Left renal pelvis (tissue), 4 donors: ENCODE data around the gene RADIL. TPM values are rescaled to one million over a fixed set of nuclear protein-coding genes. Genes with fewer than 3 reads are reported as not detected.

Source experiments
- DNase-seq, 4 donors: peaks; one replicate each; pipeline ENCODE4 v3.0.0-alpha.2; 2013; ENCODE audit warnings: low read depth in 4 of 4, low spot score in 3 of 4
- polyA plus RNA-seq, 4 donors: library from polyadenylated mRNA; unstranded; fragments of 120-200 nt; gene quantifications; one replicate each; pipeline ENCODE4 v1.2.1, GENCODE V29; 2013; ENCODE audit not compliant: insufficient read length in 4 of 4

Gene RADIL
- polyA plus RNA-seq, 4 donors: 1.4 to 4.0 (median 2.9) TPM

DNA sequence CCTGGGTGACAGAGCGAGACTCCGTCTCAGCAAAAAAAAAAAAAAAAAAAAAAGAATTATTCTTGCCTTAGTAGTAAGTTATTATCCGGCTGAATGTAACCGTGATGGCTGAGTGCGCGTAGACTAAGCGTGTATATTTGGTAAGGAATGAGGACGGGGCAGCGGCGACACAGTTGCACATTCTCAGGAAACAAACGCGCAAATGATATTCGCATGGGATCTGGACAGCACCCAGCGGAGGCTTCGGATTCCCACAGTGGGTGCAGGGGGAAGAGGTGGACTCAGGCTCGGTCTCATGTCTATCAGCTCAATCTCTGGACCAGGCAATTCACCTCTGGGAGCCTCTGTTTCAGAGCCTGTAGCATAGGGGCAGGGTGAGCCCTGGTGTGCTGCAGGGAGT lies 50.8 kb downstream of the RADIL start:
- DNase-seq: no peak

DNA sequence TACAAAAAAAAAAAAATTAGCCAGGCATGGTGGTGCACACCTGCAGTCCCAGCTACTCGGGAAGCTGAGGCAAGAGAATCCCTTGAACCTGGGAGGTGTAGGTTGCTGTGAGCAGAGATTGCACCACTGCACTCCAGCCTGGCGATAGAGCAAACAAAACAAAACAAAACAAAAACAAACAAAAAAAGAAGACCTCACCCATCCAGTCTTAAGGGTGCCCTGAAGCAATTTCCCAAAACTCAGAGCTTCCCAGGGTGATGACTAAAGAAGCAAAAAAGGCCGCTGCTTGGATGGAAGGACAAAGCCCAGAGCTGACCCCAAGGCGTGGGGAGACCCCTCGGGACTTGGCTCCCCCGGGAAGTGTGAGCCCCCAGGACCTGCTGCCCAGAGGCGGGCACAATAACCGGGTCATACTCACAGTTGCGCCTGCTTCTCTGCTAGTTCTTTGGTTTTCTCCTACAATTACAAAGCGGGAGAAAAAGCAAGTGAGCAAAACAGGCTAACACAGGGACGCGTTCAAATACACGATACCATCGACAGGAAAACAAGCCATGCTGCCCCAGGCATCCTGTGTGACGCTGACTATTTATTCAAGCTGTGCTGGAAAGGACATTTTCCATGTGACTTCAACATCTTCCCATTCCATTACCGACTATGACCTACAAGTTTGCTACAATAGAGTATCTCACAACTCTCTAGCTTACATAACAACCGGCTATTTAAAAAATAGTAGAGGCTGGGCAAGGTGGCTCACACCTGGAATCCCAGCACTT lies 51.6 kb downstream of the RADIL start:
- DNase-seq: no peak

DNA sequence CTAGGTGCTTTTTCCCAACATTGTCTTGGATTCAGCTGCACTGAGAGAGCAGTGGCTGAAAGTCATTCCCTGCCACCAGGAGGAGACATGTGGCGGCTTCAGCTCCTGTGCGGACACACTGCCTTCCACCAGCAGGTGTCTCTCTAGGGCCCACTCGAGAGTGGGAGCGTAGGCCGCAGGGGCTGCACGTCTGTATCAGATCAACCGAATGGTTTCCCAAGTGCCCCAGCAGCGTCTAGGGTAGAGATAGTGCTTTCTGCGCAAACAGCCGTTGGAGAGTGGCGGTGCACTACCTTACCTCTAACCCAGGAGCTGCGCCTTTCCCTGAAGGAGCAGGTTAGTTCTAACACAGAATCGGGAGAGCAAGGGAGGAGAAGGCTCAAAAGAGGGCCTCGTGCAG lies 53.3 kb downstream of the RADIL start:
- peak in 2 of 4 donors; percentile 65 to 67 for DNase-seq

DNA sequence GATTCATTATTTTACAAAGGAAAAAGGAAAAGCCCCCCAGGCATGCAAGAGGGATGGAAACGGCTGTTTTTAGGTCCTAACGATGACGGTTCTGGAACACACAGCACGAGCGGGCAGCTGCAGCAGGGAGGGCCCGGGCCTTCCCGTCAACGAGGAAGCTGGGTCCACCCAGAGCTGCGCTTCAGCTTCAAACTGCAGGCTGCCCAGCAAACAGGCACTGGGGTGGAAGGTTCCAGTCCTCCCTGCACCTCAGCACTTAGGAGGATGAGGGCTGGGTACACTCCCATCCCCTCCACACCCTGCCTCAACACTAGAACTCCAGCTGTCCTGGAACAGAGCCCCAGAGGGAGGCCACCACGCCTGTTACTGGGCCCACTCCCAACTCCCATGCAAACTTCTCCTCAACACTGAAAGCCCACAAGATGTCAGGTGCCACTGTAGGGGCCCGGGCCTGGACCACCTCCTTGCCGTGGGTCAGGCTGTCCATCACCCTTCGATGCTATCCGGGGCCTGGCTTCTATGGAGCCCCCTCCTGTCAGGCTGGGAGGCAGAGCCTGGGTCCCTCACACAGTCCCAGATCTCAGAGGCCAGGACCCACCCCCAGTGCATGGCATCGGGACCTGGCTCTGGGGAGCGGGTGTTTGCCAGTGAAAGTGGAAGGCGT lies 54.7 kb downstream of the RADIL start:
- no peak for DNase-seq

DNA sequence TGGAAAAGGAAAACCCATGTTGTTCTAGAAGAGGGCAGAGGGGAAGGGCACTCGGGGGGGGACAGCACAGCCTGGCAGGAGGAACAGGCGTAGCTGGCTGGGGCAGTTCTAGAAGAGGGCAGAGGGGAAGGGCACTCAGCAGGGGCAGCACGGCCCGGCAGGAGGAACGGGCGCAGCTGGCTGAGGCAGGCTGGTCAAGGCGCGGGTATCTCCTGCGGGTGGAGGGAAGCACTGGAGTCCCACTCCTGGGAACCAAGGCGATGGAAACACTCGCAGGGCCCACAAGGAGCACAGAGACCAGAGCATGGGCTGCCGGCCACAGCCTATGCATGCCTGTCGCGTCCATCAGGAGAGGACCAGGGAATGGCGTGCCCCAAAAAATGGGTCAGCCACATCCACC lies 58.4 kb downstream of the RADIL start:
- DNase-seq: no peak

DNA sequence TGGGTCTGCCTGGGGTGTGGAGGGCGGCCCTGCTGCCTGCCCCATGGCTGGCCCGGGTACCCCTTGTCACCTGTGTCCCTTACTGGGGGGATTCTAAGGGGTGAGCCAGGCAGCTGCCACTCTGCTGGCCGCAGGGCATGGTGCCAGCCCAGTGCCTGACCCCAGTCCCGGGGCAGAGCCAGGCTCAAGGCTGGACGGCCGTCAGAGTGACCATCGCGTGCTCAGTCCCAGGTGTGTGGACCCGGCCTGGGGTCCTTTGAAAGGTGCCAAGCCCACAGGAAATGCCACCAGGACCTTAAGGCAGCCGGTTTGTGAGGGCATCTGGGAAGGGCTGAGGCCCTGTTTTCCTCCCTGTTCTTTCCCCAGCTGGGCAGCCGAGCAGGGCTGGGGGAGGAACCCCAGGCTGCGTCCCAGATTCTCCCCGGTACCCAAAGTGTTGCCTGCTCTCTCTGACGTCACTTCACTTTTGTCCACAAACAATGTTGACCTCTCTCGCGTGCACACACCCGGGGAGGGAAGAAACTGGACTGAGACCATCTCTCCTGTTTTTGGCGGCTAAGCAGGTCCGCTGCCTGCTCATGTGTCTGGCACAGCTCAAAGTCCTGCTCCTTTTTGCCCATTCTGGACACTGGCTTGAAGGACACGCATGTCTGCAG lies 59.3 kb downstream of the RADIL start:
- DNase-seq: no peak

DNA sequence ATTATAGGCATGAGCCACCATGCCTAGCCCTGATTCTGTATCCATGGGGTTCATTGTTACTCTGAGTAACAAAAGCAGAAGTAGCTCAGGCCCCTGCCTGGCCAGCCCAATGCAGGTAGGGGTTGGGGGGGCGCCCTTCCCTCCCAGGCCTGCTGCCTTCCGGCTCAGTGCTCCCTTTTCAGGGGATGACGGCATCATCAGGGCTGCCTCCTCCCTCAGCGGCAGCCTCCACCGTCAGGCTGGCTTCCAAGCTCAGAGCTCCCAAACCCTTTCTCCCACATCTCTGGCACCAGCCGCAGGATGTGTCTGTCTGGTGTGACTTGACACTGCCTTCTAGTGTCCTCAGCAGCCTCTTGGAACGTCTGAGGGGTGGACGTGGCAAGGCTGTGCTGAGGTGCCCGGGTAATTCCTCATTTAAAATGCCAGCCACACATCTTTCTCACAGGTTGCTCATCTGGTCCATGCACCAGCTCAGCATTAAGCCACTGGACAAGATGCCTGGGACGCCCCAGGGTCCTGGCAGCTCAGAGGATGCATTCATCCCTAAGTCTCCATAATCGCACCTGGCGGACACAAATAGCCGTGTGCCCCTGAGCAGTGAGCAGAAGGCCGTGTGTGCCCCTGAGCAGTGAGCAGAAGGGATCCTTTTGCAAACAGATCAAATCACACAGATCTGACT lies 59.9 kb downstream of the RADIL start:
- DNase-seq: no peak

DNA sequence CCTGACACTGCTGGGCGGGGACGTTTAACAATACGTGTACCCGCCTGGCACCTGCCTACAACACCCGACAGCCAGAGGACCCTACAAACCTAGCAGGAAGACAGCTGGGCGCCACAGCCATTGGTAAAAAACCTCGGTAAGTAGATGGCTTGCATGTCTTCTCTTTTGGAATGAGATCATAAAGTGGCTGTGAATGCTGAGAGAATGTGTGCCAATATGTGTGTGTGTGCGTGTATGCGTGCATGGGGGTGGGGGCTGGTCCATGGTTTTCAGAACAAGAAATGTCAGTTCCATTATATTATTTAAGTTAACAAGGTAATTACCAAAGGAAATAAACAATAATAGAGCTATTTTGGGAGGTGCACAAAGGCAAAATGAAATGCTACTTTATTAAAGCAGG lies 60.8 kb downstream of the RADIL start:
- DNase-seq: no peak

DNA sequence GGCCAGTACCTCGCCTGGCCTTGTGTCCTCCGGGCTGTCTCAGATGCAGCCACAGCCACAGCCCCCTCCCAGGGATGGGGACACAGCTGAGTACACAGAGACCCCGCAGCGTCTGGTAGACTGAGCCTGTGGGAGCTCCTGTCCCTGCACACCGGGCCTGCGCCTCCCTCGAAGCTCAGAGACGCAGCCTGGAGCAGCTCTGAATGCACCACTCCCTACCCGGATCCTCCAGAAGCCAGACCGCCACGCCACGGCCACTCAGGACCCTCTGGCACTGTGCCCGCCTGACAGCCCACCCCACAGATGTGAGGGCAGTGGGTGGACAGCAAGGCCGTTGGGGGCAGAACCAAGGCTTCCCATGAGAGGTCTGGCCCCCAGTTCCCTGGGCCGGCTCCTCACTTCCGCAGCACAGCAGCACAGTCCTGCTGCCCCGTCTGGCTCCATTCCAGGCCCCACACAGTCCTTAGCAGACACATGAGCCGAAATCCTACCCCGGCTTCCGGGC lies 62.5 kb downstream of the RADIL start:
- no peak for DNase-seq

DNA sequence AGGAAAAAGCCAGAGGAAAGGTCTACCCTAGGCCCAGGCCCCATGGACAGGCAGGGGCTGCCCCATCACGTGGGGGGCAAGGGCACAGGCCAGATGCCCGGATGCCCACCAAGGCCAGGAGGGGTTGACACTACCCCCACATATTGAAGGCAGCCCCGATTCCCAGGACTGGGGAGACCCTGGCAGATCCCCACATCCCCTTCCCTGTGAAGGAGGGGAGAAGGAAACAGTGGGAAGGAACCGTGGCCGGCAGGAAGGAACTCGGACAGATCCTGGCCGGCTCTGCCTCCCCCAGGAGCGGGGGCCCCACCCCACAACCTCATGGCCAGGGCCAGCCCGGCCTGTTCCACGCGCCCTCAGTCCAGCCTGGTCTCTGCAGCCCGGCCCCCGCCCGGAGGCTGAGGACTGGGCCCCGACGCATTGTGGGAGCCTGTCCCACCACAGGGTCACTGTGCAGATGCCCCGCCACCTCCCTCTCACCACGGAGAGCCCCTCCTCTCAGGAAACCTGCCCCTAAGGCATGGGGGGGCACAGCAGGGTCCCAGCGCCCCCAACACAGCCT lies 63.0 kb downstream of the RADIL start:
- DNase-seq: no peak

DNA sequence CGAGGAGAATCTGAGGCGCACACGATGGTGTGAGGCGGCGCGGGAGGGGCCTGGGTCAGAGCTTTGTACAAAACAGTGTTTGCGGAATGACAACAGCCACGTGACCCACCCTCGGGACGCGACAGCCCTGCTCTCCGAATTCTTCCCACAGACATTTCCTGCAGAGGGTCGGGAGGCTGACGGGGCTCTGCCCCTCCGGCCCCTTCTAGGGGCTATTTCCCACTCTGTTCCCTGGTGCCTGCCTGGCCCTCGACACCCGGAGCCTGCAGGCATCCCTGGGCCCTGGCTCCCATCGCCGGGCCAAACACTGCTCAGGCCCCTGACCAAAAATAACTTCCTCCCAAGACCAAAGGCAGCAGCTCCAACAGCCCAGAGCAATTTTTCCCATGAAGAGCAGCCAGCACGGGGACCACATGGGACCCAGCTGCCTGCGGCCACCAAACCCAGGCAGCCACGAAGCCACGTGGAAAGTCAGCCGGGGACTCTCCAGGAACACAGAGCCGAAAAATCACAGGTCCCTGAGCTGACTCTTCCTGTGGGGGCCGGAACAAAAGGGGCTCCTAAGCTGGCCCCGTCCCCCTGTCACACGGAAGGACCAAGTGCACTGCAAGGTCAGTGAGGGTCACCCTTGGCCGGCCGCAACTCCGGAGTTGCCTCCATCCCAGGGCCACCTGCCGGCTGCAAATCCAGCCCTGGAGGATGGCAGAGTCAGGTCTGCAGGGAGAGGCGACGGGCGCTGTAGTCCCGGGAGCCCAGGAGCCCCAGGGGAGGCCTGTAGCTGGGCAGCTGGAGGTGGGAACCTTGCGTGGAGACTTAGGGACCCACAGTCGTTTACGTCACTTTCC lies 63.7 kb downstream of the RADIL start:
- no peak for DNase-seq

DNA sequence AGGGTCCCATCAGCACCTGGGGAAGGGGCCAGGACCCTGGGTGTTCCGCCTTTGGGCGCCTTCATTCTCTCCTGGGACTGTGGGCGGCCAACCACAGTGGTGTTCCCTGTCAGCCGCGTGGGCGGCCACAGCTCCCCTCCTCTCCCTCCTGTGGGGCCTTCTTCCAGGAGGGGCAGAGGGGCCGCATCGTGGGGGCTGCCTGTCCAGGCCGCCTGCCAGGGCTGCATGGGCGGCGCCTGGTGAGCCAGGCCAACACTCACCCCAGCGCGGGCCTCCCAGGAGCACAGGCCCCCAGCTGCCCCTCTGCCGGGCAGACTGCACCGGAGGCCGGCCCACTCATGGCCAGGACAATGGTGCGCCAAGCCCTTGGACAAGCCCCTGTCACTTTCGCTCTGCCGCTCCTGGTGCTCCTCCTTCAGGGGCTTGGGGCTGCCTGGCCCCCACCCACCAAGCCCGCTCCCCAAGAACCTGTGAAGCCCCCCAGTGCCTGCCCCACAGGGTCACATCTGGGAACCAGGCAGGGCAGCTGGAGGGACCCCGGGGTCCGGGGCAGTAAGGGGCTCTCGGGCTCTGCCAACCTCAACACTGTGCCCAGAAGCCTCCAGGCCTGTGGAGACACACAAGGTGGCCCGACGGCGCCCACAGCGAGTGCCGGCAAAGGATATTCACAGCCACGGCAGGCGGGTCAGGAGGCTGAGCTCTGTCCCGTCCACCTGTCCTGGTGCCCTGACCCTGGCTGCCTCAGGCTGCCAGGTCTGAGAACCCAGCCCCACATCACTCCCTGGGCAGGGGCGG lies 65.3 kb downstream of the RADIL start:
- no peak for DNase-seq

DNA sequence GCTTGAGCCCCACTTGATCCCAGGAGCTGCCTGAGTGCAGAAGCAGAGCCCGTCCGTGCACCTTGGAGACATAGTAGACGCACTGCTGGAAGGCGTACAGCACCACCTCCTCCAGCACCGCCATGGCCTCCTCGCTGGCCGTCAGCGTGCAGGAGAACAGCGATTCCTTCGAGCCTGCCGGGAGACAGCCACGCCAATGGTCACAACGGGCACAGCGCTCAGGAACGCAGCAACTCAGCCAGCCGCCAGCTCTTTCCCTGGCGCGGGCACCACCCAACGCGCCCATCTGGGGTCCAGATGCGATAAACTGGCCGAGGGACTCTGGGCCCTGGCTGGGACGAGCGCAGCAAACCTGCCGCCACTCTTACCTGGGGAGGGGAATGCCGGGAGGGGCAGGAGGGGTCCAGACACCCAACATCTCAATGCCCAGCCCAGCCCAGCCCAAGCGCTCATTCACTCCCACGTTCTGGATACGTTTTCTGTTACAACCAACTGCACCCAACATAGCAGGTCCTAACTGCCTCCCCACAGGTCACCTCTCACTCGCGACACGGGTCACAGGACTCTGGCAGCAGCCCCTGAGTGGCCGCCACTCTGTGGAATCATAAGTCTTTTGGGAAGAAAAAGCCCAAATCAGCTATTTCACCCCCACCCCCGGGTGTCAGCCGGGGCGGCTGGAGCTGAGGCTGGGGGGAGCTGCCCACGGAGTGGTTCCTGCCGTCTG lies 66.2 kb downstream of the RADIL start:
- no peak for DNase-seq

DNA sequence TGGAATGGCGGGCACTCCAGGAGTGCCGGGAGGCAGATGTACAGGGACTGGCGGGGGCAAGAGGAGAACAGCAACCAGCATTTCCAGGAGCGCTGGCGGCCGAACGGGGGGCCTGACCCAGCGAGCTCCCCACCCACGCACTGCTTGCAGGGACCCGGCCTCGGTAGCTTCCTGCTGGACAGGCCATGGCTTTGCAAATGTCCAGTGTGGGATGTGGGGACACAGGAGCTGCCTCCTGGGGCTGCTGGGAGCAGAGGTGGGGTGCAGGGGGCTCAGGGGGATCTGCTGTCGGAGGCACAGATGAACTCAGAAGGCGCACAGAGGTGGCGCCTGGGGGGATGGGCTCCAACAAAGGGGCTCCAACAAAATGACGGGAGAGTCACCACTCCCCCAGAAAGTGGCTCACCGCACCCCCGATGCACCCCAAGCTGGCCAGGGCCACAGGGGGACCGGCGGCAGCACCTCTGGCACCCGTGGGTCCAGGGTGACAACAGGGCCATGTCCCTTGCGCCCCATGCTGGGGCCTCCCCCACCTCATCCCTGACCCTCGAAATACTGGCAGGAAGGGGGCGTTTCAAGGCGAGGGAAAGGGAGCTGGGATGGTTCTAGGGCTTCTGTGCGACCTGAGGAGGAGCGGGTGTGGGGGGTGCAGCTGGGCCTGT lies 67.0 kb downstream of the RADIL start:
- DNase-seq: no peak

DNA sequence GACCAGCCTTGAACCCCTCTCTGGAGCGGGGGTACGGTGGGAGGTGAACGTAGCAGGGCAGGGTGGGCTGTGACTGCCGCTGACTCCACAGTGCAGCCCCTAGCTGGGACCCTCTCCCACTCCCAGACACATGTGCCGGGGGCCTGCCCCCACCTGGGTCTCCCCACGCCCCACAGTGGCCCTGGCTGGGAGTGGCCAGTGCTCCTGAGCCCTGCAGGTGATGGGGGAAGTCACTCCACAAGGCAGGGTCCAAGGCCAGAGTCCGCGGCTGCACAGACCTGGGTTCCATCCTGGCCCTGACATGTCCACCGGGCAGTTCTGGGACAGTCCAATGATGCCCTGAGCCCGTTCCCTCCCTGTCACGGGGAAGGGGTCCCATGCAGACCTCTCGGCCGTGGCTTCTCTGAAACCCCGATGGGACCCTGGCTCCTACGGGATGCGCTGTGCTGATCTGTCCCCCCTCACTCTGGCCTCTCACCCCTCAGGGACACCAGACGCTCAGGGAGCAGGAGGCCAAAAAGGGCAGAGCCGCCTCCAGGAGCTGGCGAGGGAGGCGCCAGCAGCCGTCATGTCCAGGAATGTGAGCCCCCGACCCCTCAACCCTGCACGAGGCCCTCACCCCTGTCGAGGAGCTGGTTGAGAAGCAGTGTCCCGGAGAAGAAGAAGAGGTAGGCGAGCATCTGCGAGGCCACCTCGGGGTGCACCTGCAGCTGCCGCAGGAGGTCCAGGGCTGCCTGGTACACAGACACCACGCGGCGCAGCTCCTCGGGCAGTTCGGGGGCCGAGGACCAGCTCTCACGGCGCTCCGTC lies 67.7 kb downstream of the RADIL start:
- no peak for DNase-seq

DNA sequence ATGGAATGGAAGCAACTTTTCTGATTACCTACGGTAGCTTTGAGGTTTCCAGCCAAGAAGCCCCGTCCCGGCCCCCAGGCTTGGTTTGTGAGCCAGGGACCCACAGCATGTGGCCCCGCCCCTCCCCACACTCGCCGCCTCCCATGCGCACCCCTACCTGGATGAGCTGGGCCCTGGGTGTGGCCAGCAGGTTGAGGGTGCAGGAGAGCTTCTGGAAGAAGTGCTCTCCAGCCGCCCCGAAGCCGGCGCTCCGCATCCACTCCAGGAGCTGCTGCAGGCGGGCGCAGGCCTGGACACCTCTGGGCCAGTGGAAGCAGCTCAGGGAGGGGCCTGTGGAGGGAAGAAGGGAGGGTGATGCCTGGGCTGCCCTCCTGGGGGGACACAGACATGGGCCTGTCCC lies 68.4 kb downstream of the RADIL start:
- no peak for DNase-seq

DNA sequence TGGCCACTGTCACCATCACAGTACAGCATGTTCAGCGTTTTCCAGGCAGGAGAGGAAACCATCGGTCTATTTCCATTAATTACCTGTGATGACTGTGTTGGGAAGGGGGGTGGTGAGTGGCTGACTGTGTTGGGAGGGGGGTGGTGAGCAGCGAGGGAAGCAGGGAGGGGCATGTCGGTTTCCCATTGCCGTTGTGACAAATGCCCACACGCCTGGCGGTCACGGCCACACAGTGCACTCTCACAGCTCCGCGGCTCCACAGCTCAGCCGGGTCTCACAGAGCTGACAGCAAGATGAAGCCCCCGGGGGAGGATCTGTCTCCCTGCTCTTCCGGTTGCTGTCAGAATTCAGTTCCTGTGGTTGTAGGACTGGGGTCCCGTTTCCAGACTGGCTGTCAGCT lies 69.1 kb downstream of the RADIL start:
- no peak for DNase-seq
